Ramos (cell line): ENCODE results near the gene AGPAT4.

Experiments used
- in situ Hi-C: fragments of 300-500 bp; cut with MboI; formaldehyde crosslinking; loops from one replicate; pipeline ENCODE4 v1.14.3; 2022; ENCODE audit warnings: low sequenced_read_pairs; ENCODE audit not compliant: unreplicated experiment

The AGPAT4 gene

DNA sequence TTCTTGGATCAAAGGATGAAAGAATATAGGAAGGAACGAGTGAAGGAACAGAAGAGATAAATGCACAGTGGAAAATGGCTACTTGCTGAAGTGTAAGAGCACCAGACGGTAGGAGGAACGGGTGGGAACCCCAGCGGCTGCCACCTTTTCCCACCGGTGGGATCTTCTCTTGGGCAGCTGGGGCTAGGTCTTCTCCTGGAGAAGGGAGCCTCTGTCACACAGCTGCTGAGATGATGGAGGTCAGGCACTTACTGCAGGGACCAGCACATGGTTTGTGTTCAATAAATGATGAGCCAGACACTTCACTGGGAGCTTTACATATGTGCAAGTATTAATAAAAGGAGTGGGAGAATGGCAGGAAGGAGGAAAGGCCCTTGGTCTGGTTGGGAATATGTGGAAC, 123.7 kb downstream of the AGPAT4 start:
- in situ Hi-C loops = loop anchor here (5.0 kb wide), 1 partner anchor 222 kb away; no protein-coding TSS in a partner anchor

DNA sequence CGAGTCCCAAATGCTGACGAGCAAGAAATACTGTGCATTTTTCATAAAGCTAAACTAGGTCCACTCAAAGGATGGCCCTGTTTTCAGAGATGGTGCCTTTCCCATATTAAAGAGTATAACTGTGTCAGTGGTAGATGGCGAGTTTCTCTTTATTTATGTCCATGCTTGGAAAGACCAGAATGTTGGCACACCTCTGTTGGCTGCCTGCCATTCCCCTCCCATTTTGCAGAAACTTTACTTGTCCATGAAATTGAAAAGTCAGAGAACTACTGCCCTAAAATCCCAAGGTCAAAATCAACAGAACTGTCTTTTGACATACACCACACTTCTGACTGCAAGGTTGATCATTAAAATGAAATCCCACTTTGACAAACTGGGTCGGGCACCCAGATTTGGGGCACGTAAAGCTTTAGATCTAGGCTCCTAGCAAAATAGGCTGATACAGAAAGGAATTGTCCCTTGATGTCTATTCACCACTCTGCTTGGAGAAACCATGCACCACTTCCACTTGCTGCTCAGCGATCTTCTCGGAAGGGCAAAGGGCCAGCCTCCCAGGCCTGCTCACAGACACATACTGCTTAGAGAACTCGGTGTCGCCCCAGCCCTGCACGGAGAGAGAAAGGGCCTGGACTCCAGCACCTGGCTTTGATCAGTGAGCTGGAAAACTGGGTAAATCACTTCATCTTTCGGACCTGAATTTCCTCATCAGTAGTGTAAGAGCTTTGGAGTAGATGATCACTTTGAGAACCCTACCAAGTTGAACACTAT, 130.0 kb downstream of the AGPAT4 start:
- in situ Hi-C loops = no loop called here

DNA sequence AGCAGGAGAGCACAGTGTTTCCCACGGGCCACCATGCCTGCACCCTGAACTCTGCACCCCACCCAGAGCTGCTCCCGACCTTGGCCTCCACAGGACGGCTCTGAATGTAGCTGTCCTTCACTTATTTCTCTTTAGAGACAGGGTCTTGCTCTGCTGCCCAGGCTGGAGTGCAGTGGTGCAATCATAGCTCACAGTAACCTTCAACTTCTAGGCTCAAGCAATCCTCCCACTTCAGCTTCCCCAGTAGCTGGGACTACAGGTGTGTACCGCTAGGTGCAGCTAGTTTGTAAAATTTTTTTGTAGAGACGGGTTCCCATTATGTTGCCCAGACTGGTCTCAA, 130.9 kb downstream of the AGPAT4 start:
- in situ Hi-C loops = no loop called here

DNA sequence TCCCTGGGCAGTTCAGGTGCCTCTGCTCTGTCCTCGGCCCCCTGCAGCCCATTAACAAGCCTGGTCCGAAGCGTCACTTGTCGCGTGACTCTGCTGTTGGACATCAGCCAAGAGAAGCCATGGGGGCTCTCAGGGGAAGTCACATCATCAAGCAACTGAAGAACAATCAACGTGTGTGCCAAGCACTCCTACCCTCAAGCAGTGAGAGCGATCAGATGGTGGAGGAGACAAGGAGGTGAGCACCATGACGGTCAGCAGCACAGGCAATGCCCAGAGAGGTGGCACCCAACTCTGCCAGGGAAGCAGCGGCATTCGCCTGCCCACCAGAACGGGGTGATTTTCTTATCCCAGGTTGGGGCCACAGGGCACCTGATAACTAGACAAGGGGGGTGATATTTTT, 132.7 kb downstream of the AGPAT4 start:
- in situ Hi-C loops = no loop called here

DNA sequence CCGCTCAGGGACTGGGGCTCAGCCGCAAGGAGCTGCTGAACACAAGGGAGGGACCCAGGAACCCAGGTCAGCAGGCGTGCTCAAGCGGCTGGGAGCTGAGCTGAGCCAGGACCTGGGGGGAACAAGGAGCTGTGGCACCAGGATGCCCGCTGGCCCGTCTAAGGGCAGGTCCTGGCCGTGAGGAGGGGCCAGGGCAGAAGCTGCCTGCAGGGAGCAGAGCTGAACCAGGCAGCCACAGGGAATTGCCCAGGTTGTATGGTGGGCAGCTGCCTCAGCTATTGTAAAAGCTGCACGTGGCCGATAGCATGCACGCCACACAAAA, 133.3 kb downstream of the AGPAT4 start:
- in situ Hi-C loops = no loop called here

DNA sequence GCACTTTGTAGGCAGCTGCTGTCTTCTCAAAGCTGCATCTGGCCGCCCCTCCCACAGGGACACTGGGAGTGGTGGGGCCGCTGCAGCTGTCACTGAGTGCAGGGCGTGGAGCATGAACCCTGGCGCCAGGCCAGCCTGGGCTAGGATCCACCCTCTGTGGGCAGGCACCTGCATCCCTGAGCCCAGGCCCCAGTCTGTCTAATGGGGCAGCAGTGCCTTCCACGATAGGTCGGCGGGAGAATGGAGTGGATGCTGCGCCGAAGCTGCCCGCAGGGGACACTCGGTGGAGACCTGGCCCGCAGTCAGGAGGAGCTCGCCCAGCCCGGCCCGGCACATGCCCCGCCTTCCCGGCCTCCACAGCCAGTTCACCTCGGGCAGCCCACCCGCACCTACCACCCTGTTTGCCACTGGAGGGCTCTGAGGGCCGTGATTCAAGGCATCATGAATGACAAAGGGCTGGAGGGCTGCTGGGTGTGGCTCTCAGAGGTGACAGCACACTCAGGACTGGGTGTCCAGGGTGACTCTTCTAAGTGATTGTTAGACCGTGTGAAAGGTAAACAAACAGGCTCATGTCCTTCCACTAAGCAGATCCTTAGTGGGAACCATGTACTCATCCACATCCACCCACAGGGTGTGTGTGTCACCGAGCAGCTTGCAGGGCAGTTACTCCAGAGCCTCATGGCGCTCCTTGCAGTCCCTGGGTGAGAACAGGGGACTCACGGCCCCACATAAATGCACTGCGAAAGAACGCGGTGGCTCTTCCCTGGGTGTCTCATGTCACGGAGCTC, 133.9 kb downstream of the AGPAT4 start:
- in situ Hi-C loops = no loop called here

DNA sequence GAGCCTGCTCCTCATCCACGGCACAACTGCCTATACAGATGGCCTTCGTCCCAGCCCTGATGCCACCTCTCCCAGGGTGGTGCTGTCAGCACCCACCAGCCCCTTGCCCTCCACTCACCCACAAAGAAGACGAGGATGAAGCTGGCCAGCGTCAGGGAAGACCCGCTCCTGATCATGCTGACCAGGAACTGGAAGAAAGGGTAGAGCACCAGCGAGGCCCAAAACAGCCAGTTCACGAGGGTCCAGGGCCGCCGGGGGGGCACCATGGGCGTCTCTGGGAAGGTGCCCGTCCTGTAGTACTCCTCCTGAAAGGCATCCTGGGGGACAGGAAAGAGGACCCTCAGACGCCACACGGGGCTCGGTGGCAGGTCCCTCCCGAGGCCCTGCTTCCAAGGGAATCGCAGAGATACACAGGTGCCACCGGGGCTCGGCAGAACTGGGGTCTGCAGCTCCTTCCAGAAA, 134.5 kb downstream of the AGPAT4 start:
- in situ Hi-C loops = no loop called here

DNA sequence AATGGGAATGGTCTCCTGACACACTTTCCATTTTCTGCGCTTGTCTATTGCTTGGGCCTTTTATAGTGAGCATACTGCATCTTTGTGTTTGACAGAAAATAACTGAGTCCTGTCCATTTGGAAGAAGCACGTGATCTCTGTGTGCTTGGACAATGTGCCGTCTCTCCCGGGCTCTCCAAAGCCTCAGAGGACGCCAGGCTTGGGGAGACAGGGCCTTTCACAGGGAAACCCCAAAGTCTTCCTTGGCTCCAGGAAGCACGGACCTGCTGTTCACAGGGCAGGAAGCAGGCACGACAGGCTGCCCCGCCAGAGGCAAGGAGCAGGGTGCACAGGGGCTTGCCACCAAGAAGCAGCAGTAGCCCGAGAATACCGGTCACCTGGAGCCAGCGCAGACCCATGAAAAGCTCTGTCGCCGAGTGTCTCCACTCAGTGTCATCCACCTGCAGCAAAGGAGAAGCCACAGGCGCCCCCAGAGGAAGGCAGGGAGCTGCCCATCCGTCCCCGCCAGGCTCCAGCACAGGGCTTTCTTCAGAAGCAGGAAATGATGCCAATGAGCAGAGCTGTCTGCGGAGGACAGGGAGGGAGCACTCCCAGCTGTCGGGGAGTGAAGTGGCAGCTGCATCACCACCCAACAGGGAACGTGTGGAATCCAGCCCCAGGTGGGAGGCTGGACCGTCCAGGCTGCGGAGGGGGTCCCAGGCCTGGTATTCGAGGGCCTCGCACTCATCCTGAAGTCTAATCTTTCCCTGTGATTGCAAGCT, 135.1 kb downstream of the AGPAT4 start:
- in situ Hi-C loops = no loop called here

DNA sequence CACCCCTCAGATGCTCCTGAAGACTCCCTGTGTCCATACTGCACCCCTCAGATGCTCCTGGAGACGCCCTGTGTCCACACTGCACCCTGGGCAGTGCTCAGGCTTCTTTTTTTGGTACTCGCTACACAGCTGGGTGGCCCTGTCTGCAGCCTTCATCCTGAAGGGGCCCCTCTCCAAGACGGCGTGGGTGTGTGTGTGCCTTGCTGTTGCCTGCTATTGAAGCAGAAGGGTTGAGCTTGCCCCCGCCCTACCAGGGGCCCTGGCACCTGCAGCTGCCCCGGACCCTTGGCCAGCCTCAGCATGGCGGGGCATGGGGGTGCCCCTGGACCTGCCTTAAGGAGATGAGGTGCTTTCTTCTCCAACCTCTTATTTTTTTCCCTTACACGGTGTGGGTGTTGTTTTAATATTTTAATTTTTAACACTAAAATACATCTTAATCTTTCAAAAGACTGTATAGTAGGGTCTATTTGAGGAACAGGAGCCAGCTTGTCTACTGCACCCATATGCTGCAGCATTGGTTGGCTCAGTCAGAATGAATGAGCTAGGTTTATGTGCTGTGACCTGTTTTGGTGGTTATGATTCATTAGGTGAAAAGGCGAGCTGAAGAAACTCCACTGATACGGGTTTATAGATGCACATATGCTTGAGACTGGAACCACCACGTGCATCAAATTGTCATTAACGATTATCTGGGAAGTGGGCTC, 135.9 kb downstream of the AGPAT4 start:
- in situ Hi-C loops = no loop called here

DNA sequence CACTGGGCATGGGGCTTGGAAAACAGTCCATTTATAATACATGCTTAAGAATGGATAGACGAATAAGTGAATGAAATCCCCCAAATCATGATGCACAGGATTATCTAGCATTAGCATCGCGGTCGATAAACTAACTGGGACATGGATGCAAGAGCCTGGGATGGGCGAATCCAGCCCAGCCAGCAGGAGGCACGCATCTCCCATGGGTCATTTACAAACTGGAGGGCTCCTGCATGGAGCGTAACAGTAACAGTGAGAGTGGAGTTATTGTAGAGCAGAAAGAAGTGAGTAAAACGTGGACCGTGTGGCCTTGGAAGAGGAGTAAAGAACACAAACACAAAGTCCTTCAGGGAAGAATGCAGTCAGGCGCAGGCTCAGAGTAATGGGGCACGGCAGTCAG, 136.5 kb downstream of the AGPAT4 start:
- in situ Hi-C loops = no loop called here

DNA sequence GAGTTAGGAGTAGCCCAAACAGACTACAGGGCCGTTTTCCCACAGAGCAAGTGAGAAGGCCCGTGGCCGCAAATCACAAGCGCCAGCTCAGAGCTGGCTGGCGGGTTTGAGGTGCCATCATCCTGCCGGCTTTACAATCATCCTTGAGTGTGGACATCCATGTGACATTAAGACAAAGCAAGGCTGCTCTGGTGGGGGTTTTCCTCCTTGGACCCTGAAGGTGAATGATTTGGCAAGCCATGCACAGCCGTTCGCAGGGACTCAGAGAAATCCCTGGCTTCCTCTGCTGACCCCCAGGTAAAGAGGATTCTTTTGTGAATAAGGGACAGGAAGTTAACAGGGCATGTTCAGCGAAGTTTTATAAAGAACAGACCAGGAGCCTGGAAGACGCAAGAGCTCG, 137.2 kb downstream of the AGPAT4 start:
- in situ Hi-C loops = no loop called here

DNA sequence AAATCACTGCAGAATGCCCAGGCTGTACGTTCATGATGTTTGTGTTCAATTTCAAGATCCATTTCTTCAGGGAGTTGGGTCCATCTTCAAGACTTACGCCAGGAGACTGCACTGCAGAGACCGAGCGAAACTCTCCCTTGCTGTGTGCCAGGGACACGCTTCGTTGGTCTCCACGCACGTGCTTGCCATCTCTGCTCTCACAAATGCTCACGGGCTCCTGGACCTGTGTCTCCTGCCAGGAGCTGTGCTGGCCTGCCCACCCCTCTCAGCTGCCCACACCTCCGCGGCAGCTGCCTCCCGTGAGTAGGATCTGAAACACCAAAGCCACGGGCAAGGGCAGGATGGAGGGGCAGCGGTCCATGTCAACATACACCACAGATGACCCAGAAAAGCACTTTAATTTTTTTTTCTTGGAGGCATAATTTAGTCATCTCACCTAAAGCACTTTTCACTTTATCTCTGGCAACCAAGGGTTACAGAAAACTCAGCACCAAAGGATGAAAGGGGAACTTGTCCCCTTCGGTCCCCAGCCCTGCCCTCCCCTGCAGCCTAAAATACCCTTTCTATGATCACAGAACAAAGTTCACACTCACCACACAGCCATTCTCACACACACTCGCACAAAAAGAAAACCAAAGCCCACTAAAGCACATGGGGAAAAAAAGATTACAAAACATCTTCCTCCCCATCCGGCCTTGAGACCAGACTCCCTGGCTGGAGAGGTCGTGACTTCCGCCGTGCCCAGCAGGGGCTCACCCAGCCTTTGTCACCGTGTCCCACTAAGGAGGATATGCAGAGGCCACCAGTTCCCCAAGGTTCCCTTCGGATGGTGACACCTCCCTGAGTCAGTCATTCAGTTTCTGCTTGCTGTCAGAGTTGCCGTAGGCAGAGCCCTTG, 137.9 kb downstream of the AGPAT4 start:
- in situ Hi-C loops = no loop called here

DNA sequence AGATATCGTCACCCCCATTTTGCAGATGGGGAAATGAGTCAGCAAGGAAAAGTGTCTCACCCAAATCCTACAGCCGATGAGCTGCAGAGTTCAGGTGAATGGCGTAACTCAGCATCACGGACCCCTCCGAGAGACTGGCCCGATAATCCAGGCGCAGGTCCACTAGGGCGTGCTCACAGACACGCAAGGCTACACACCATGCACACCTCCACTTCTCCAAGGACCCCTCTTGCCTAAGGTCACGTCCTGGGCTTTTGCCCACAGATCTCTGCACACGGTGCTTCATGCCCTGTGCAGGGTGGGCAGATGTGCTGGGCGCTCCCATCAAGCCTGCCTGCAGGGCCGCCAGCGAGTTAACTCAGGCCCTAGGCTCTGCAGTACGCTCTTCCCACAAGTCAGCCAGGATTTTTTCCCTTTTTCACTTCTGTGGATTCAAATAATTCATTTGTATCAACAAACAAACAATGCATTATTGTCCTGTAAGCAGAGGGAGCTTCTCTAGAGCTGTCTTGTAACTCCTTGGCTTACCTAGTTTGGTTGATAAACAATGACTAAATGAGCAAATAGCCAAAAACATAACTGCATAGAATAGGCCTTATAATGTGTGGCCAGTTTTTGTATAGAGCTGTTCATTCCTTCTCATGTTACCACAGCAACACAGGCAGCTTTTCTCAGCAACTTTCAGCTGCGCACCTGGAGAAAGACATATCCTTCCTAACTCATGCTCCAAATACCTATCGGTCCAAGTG, 139.1 kb downstream of the AGPAT4 start:
- in situ Hi-C loops = no loop called here

DNA sequence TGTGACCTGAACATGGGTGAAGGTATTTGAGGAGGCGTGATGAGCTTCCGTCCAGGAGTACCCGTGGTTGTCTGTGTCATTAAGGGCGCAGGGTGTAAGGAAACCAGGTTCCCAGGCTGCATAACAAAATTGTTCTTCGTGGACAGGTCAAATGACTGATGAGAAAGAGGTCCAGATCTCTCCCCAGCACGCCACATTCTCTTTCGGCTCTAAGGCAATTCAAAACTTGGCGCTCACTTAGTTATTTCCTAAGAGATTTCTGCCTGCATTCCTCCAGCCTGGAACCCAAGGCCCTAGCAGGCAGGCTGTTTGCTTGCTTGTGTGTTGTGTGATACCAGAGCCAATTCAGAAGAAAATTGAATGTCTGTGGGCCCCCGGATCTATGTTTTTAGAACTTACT, 139.9 kb downstream of the AGPAT4 start:
- in situ Hi-C loops = no loop called here

DNA sequence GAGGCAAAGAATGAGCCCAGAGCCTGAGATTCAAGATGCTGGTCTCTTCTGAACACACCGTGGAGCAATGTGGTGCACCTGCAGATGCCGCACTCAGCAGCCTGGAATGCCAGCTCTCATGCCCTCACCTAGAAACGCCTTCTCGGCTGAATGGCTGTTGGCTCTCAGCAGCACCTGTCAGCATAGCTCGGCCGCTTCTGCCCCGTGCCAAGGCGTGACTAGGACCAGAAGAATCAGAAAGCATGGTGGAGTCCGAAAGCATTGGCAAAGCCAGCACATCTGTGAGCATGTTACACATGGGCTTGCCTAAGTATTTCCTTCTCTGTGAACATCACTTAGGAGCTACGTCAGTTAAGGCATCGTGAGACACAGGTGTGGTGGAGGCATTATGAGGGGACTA, 141.5 kb downstream of the AGPAT4 start:
- in situ Hi-C loops = no loop called here

DNA sequence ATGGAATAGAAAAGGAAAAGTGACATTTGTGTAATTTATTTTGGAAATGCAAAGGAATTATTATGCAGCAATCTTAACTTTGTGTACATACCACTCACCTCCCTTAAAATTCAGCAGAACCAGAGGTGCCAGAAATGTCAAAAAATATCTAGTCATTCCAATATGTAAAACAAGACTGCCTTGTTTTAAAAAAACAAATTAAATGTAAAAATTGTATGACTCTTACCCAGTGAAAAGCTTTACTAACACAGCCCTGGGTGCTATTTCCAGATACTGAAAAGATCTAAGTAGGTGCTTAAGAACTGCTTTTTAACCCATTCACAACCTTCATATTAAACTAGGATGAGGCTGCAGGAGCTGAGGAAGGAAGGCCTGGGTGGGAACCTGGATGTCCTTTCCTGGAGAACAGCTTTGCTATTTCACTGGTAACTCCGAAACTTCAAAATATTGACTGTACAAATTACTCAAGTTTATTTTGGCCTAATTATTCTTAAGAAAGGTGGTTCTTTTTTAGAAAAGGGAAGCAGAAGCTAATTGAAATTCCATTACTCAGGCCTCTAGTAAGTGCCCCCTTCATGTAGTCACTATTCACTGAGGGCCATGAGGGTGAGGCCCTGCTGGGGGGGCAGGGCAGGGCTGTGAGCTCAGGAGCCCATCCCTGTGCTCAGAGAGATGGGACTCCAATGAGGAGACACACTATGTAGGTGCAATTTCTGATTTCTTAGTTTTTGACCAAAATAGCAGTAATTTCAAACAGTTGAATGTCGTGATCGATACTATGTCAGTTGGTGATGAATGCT, 142.7 kb downstream of the AGPAT4 start:
- in situ Hi-C loops = no loop called here

DNA sequence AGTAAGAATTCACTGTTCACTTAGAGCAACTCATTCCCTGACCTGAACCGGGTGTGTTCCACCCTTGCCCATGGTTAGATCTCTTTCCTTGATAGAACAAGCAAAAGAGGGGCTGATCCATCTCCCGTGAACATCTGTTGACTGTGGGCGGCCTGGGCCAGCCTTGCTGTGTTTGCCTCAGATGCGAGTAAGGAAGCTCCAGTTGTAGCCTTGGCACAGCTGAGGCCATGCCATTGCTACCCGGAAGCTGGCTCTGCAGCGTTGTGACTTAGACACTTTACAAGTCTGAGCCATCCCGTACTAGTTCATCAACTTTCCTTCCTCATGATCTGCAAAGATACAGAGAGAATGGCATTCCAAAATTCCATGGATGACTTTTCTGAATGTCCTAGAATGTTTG, 143.3 kb downstream of the AGPAT4 start:
- in situ Hi-C loops = no loop called here

DNA sequence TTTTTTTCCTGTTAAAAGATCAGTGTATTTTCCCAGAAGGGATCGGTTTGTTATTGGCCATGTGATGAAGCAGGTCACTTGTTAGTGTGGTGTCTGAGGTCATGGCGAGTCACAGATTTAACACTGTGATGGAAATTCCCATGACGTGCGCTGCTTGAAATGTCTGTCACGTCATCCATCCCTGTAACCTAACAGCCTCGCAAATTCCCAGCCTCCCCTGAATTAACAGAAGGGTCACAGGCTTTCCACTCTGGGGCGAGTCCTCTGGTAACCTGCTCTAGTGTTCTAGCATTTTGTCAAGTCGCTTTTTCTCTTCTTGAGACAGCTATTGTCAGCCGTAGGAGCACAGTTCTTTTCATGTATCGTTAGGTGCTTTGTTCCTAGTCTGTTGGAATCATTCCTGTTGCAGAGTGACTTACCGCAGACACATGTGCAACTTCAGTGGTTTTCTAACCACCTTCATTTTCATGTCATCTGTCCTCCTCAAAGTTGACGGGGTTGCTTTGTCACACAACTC, 145.1 kb downstream of the AGPAT4 start:
- in situ Hi-C loops = no loop called here
